Endothelial cell of umbilical vein (primary cell): Measurements from ENCODE around the gene TKT. TPM values are rescaled to one million over a fixed set of nuclear protein-coding genes. Genes with fewer than 3 reads are reported as not detected.

Experiments
- BruUV-seq: library from RNA; stranded (reverse); fragments of 400-500 nt; replicated peaks from 2 replicates; lab custom pipeline; 2021; lab: Mats Ljungman, UMichigan
- CTCF ChIA-PET: fragments of 300-600, 350-600 bp; sonication (Branson Sonifier 250); formaldehyde crosslinking; loops from one replicate; lab custom pipeline; 2021; ENCODE audit warnings: antibody characterized with exemption, inconsistent platforms; lab: Charles Lee
- POLR2A ChIA-PET: fragments of 300-600, 350-600 bp; sonication (Branson Sonifier 250); formaldehyde crosslinking; loops from one replicate; lab custom pipeline; 2021; ENCODE audit warnings: antibody characterized with exemption, inconsistent platforms; lab: Charles Lee
- DNase-seq: peaks from one replicate; pipeline ENCODE4 v3.0.0-alpha.2; 2011; ENCODE audit warnings: low read depth, low spot score
- FAIRE-seq: peaks from 2 replicates; lab custom pipeline; 2011; peaks lifted over from hg19 to GRCh38; lab: Jason Lieb, UNC
- H2AFZ ChIP-seq: 2 replicates; pipeline ENCODE4 v1.6.0; 2012; ENCODE audit warnings: low read depth, low read length, control low read depth, inconsistent platforms
- H3K27ac ChIP-seq: 2 replicates; pipeline ENCODE4 v1.5.1; 2011; ENCODE audit warnings: low read depth, mild to moderate bottlenecking, control low read depth, low read length, moderate library complexity; ENCODE audit not compliant: insufficient read depth
- H3K27me3 ChIP-seq, 2 experiments: 2 replicates each; pipeline versions ENCODE4 v1.6.0 to v1.6.1; 2011; ENCODE audit warnings: low read length in 2 of 2, mixed read lengths in 1 of 2; ENCODE audit not compliant: control insufficient read depth in 2 of 2, insufficient read depth in 2 of 2
- H3K36me3 ChIP-seq, 2 experiments: 2 replicates in 1 of 2; 3 replicates in 1 of 2; pipeline ENCODE4 v1.5.1; 2011; ENCODE audit warnings: low read length in 2 of 2, mild to moderate bottlenecking in 1 of 2, moderate library complexity in 1 of 2; ENCODE audit not compliant: control insufficient read depth in 2 of 2, insufficient read depth in 2 of 2; ENCODE audit errors: extremely low read depth in 1 of 2
- H3K4me1 ChIP-seq: 3 replicates; pipeline ENCODE4 v1.5.1; 2011; ENCODE audit warnings: mild to moderate bottlenecking, low read length; ENCODE audit not compliant: control insufficient read depth, insufficient read depth; ENCODE audit errors: extremely low read depth
- H3K4me2 ChIP-seq: 2 replicates; pipeline ENCODE4 v1.6.1; 2011; ENCODE audit warnings: low read length, control low read depth, mixed read lengths; ENCODE audit not compliant: insufficient read depth
- H3K4me3 ChIP-seq, 3 experiments: fragments of 200-600 bp in 1 of 3; sonication (generic), shearing (Covaris generic) in 1 of 3; replicated peaks in 1 of 3; 2 replicates each; pipeline ENCODE4 v1.5.1; 2011 to 2016; ENCODE audit warnings: control low read depth in 3 of 3, low read length in 3 of 3, mild to moderate bottlenecking in 2 of 3, inconsistent platforms in 1 of 3, low read depth in 1 of 3, moderate library complexity in 1 of 3; ENCODE audit not compliant: insufficient read depth in 1 of 3
- H3K79me2 ChIP-seq: 2 replicates; pipeline ENCODE4 v1.6.0; 2012; ENCODE audit warnings: low read length, inconsistent platforms; ENCODE audit not compliant: control insufficient read depth, insufficient read depth
- H3K9ac ChIP-seq: replicated peaks from 2 replicates; pipeline ENCODE3; 2011; ENCODE audit warnings: low read length, control low read depth; ENCODE audit not compliant: insufficient read depth; ENCODE audit errors: extremely low read depth
- H3K9me1 ChIP-seq: replicated peaks from 3 replicates; pipeline ENCODE4 v1.6.0; 2011; ENCODE audit warnings: mild to moderate bottlenecking, low read length; ENCODE audit not compliant: control insufficient read depth, insufficient read depth; ENCODE audit errors: extremely low read depth
- H3K9me3 ChIP-seq: replicated peaks from 2 replicates; pipeline ENCODE4 v1.5.1; 2012; ENCODE audit warnings: low read length, inconsistent platforms; ENCODE audit not compliant: control insufficient read depth, insufficient read depth
- H4K20me1 ChIP-seq: replicated peaks from 2 replicates; pipeline ENCODE3; 2011; ENCODE audit warnings: mild to moderate bottlenecking, low read length; ENCODE audit not compliant: control insufficient read depth, insufficient read depth; ENCODE audit errors: extremely low read depth
- EZH2 ChIP-seq: IDR thresholded peaks from 2 replicates; pipeline ENCODE4 v1.6.1; 2012; ENCODE audit warnings: borderline replicate concordance, low read depth, mild to moderate bottlenecking, moderate library complexity, low read length, inconsistent platforms; ENCODE audit not compliant: severe bottlenecking
- FOS ChIP-seq: IDR thresholded peaks from 2 replicates; pipeline ENCODE4 v1.6.1; 2011; ENCODE audit warnings: mild to moderate bottlenecking, low read length, moderate library complexity, borderline replicate concordance; ENCODE audit not compliant: insufficient read depth
- GATA2 ChIP-seq: IDR thresholded peaks from 2 replicates; pipeline ENCODE4 v1.7.0; 2011; ENCODE audit warnings: low read depth, mild to moderate bottlenecking, moderate library complexity, mixed read lengths, low read length; ENCODE audit not compliant: insufficient read length, insufficient read depth
- JUN ChIP-seq: IDR thresholded peaks from 2 replicates; pipeline ENCODE4 v1.6.1; 2011; ENCODE audit warnings: borderline replicate concordance, low read depth; ENCODE audit not compliant: insufficient read length, insufficient read depth
- MYC ChIP-seq: IDR thresholded peaks from one replicate; pipeline ENCODE4 v1.6.1; 2011; ENCODE audit warnings: mild to moderate bottlenecking, low read depth, low read length
- POLR2A ChIP-seq: IDR thresholded peaks from 2 replicates; pipeline ENCODE4 v1.6.1; 2012; ENCODE audit warnings: low read depth, mild to moderate bottlenecking, control low read depth, low read length
- POLR2AphosphoS5 ChIP-seq: IDR thresholded peaks from 2 replicates; pipeline ENCODE4 v1.6.1; 2012; ENCODE audit warnings: low read depth, mild to moderate bottlenecking, control low read depth, low read length, moderate library complexity; ENCODE audit not compliant: insufficient read depth
- dilution Hi-C: fragments of 300-500 bp; cut with MboI; formaldehyde crosslinking; loops from one replicate; pipeline ENCODE4 v1.15.0; 2019; ENCODE audit warnings: low sequenced_read_pairs; ENCODE audit not compliant: extremely low pct_ligation_motif_present
- intact Hi-C: fragments of 100-400 bp; cut with micrococcal nuclease; formaldehyde crosslinking; loops from one replicate; pipeline ENCODE4 v1.10.0; 2022
- polyA plus RNA-seq, 4 experiments: library from polyadenylated mRNA; depleted of rRNA in 3 of 4; stranded (reverse) in 3 of 4; unstranded in 1 of 4; fragments of >200 nt; gene quantifications; 2 replicates each; pipeline versions ENCODE4 v1.2.1 to v1.2.3, GENCODE V29; 2011 to 2012; ENCODE audit warnings: missing spikeins in 1 of 4
- total RNA-seq: library from RNA; stranded (reverse); gene quantifications from 2 replicates; pipeline ENCODE4 v1.2.3, GENCODE V29; 2021
- TF ChIP-seq, protein P1 (sequence below), 2 donors: IDR thresholded peaks; 1 replicate in 1 of 2; 2 replicates in 1 of 2; pipeline ENCODE4 v1.5.1; 2011; ENCODE audit warnings: low read length in 2 of 2, mild to moderate bottlenecking in 2 of 2, moderate library complexity in 2 of 2, control low read depth in 1 of 2, inconsistent platforms in 1 of 2, low read depth in 1 of 2; ENCODE audit not compliant: insufficient read depth in 1 of 2; ENCODE audit errors: extremely low read depth in 1 of 2
- TF ChIP-seq, protein P2 (sequence below): IDR thresholded peaks from 2 replicates; pipeline ENCODE4 v1.6.1; 2011; ENCODE audit not compliant: insufficient read depth, insufficient read length

The TKT gene
- total and polyA plus RNA-seq, 2 donors (not counting 3 experiments of a cell fraction or from before 2014, with no cell fraction given) = 287 to 586 TPM

DNA sequence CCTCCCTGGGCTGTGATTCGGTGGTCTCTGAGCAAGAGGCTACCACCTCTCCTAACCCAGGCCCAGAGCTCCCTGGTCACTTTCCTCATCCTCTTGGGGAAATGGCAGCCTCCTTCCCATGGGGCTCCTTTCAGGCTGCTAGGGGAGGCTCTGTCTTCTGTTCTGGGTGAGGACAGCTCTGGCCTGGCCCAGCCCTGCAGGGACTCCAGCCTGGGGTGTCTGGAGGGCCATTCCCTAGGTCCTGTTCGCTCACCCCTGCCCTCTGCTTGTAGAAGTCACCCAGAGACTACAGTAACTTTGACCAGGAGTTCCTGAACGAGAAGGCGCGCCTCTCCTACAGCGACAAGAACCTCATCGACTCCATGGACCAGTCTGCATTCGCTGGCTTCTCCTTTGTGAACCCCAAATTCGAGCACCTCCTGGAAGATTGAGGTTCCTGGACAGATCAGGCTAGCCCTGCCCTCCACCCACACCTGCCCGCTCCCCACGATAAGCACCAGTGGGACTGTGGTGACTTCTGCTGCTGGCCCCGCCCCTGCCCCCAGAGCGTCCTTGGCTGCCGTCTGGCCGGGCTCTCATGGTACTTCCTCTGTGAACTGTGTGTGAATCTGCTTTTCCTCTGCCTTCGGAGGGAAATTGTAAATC lies 63.9 kb downstream of the TKT start:
- no peaks in the 10 kb centered on the region for H3K79me2 ChIP-seq
- peaks cover 11% of the 10 kb centered on the region for H3K4me1 ChIP-seq
- BruUV-seq = no TSS peak
- H3K36me3 ChIP-seq = peaks cover 0 to 3% of the 10 kb centered on the region in 2 experiments
- FAIRE-seq (no peak), DNase-seq (no peak)
- no peak overlapping the region for H2AFZ ChIP-seq
- no peaks in the 10 kb centered on the region for H3K9me3 ChIP-seq
- H3K27ac ChIP-seq = no peak overlapping the region
- ChIA-PET POLR2A (no interaction called here), CTCF (interaction anchor here (1.2 to 5.3 kb wide), 3 partner anchors 57 to 83 kb away, joined by 3 to 23 read pairs (median 8); no protein-coding TSS in a partner anchor)
- no peak overlapping the region for H3K4me3 ChIP-seq
- no peak overlapping the region for H3K9ac ChIP-seq
- TF ChIP-seq JUN (no peak), POLR2AphosphoS5 (no peak), MYC (no peak), EZH2 (no peak), GATA2 (no peak), FOS (no peak), POLR2A (no peak)
- TF ChIP-seq, protein P1, sequence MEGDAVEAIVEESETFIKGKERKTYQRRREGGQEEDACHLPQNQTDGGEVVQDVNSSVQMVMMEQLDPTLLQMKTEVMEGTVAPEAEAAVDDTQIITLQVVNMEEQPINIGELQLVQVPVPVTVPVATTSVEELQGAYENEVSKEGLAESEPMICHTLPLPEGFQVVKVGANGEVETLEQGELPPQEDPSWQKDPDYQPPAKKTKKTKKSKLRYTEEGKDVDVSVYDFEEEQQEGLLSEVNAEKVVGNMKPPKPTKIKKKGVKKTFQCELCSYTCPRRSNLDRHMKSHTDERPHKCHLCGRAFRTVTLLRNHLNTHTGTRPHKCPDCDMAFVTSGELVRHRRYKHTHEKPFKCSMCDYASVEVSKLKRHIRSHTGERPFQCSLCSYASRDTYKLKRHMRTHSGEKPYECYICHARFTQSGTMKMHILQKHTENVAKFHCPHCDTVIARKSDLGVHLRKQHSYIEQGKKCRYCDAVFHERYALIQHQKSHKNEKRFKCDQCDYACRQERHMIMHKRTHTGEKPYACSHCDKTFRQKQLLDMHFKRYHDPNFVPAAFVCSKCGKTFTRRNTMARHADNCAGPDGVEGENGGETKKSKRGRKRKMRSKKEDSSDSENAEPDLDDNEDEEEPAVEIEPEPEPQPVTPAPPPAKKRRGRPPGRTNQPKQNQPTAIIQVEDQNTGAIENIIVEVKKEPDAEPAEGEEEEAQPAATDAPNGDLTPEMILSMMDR (IDR thresholded peaks at IDR 0.05; ENCODE audit: extremely low read depth in 1 of 2, insufficient read depth in 1 of 2, low read depth in 1 of 2, low read length in 2 of 2) = no peak
- TF ChIP-seq, protein P2, sequence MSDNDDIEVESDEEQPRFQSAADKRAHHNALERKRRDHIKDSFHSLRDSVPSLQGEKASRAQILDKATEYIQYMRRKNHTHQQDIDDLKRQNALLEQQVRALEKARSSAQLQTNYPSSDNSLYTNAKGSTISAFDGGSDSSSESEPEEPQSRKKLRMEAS = no peak
- no peaks in the 10 kb centered on the region for H3K9me1 ChIP-seq
- dilution Hi-C loops (no loop called here), intact Hi-C loops (no loop called here)
- H3K4me2 ChIP-seq = no peak overlapping the region
- no peaks in the 10 kb centered on the region for H4K20me1 ChIP-seq
- no peaks in the 10 kb centered on the region for H3K27me3 ChIP-seq
